D721Med (cell line): ENCODE results near the gene LHX3.

ENCODE experiments used
- DNase-seq: peaks from one replicate; pipeline ENCODE4 v3.0.0; 2011; ENCODE audit warnings: low spot score; ENCODE audit not compliant: insufficient read length
- FAIRE-seq: peaks from 2 replicates; lab custom pipeline; 2011; peaks lifted over from hg19 to GRCh38; lab: Jason Lieb, UNC
- TF ChIP-seq, protein P1 (sequence below): IDR thresholded peaks from 2 replicates; pipeline ENCODE4 v1.5.1; 2012; ENCODE audit warnings: mild to moderate bottlenecking, control low read depth; ENCODE audit not compliant: insufficient read depth; ENCODE audit errors: missing control alignments

Gene LHX3

DNA sequence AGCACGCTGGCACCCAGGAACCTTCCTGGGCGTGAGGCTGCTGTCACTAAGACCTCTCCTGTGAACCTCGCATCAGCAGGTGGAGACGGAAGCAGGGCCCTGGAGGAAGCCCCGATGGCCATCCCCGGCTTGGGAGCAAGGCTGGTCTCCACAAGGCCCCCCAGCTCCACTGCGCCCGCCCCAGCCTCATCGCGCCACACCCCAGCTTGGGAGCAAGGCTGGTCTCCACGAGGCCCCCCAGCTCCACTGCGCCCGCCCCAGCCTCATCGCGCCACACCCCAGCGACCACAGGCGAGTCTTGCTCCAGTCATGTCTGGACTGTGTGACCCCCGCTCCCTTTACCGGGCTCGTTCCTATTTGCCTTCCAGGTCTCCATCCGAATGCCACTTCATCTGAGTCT, 29.7 kb upstream of the LHX3 start:
- DNase-seq (no peak), FAIRE-seq (no peak)
- TF ChIP-seq, protein P1, sequence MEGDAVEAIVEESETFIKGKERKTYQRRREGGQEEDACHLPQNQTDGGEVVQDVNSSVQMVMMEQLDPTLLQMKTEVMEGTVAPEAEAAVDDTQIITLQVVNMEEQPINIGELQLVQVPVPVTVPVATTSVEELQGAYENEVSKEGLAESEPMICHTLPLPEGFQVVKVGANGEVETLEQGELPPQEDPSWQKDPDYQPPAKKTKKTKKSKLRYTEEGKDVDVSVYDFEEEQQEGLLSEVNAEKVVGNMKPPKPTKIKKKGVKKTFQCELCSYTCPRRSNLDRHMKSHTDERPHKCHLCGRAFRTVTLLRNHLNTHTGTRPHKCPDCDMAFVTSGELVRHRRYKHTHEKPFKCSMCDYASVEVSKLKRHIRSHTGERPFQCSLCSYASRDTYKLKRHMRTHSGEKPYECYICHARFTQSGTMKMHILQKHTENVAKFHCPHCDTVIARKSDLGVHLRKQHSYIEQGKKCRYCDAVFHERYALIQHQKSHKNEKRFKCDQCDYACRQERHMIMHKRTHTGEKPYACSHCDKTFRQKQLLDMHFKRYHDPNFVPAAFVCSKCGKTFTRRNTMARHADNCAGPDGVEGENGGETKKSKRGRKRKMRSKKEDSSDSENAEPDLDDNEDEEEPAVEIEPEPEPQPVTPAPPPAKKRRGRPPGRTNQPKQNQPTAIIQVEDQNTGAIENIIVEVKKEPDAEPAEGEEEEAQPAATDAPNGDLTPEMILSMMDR = no peak

DNA sequence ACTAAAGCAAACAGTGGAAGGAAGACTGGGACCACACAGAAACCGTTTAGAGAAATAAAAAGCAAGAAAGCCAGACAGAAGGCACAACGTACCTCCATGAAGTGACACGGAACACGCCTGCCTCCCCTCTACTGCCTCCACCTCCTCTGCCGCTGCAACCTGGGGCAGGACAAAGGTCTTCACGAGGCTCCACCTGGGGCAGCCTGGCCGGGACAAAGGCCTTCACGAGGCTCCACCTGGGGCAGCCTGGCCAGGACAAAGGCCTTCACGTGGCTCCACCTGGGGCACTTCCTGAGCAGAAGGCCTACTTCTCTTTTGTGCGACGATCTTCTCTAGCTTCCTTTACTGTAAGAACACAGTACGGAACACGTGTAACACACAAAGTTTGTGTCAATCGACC, 28.9 kb upstream of the LHX3 start:
- FAIRE-seq (no peak), DNase-seq (no peak)
- TF ChIP-seq, protein P1 = no peak

DNA sequence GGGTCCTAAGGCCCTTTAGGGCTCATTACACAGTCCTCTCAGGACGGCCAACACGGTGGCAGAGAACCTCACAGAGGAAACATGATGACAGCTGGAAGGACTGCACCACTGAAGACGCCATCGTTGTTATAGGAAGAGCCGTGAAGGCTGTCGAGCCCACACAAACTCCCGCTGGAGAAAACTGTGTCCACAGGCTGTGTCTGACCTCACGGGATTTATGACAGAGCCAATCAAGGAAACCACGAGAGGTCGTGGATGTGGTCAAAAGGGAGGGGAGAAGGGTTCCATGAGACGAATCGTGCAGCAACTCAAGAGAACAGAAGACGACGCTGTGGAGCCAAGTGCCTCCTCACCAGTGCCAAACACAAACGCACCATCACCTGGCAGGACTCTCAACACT, 28.5 kb upstream of the LHX3 start:
- no peak for FAIRE-seq
- no peak for DNase-seq
- TF ChIP-seq, protein P1 = no peak

DNA sequence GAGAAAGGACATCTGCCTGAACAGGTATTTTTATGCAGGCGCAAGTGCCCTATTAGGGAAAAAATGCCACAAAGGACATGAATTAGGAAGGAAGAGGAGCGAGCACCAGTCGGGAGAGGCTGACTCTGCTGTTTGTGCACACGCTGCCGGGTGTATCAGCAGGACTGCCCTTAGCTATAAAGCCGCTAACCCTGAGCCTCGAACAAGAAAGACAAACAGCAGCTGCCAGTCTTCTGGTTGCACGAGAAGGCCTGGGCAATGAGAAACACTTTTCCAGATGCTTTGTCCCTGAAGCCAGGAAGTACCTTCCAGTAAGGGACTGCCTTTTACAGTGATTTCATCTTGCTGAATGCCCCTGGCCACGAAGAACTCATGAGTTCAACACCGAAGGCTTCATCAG, 28.0 kb upstream of the LHX3 start:
- FAIRE-seq (no peak), DNase-seq (no peak)
- TF ChIP-seq, protein P1 = no peak

DNA sequence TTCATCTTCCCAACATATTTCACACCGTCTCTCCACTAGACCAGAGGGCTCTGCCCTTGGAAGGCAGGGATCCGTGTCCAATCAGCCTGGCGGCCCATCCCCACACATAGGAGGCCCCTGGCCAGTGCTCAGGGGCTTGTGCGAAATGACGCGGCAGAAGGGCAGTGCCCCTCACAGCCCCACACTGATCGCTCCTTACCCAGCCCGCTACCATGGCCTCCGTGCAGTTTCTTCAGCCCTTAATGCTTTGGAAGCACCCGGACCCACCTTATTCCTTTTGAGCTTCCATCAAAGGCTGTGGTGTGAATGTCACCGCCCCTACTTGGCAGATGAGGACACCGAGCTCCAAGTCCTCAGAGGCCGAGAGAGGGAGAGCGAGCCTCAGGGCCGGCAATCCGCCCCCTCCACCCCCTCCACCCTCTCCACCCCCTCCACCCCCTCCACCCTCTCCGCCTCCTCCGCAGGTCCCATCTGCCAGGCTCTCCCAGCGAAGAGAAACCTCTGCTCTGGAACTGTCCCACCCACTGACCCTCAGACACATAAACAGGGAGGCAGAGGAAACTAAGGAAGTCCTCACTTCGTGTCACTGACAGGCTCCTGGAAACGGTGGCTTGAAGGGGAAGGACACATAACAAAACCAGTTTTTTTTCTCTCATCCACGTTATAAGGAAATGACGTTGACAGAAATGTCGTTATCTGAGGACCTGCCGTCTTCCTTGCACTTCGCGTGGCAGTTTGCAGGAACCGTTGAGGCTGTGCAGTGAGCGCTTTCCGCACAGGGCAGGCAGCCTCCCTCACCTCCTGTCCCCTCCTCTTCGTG, 26.8 kb upstream of the LHX3 start:
- FAIRE-seq = no peak
- no peak for DNase-seq
- TF ChIP-seq, protein P1 = no peak

DNA sequence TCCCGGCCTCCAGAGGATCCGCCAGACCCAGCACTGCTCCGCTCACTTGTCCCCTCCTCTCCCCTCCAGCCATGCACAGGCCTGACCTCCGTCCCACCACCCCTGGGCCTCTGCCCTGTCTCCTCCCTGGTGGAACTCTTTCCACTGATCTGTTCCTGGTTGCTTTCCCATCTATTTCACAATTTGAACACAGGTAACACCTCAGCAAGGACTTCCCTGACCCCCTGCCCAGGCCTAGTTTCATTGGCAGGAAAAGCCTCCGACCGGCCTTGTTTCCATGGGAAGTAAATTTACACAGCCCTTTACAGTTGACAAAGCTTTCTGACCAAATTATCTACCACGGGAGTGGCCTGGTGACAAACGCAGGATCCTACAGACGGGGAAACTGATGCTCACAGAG, 25.8 kb upstream of the LHX3 start:
- TF ChIP-seq, protein P1 = no peak
- FAIRE-seq (no peak), DNase-seq (no peak)

DNA sequence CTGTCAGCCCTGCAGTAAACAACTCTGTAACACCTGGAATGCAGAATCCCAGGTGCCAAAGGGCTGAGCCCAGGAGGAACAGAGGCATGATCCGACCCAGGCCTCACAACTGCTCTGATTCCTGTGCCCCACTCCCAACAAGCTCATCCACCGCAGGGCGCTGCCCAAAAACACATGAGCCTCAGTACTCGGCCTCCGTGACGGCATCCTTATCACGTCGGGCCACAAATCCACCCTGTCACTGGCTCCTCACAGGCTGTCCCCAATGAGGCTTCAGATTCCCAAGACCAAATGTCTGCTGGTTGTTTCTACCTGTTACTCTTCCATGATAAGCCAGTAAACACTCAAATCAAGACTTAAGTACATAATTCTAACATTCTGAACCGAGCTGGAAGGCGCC, 25.4 kb upstream of the LHX3 start:
- FAIRE-seq (no peak), DNase-seq (no peak)
- TF ChIP-seq, protein P1 = no peak
